Measurements from ENCODE around the gene CD300LD.

GRCh38 chr17:74616696-74617095, 24.6 kb upstream of the CD300LD start:
- TF ChIP-seq, protein P1, sequence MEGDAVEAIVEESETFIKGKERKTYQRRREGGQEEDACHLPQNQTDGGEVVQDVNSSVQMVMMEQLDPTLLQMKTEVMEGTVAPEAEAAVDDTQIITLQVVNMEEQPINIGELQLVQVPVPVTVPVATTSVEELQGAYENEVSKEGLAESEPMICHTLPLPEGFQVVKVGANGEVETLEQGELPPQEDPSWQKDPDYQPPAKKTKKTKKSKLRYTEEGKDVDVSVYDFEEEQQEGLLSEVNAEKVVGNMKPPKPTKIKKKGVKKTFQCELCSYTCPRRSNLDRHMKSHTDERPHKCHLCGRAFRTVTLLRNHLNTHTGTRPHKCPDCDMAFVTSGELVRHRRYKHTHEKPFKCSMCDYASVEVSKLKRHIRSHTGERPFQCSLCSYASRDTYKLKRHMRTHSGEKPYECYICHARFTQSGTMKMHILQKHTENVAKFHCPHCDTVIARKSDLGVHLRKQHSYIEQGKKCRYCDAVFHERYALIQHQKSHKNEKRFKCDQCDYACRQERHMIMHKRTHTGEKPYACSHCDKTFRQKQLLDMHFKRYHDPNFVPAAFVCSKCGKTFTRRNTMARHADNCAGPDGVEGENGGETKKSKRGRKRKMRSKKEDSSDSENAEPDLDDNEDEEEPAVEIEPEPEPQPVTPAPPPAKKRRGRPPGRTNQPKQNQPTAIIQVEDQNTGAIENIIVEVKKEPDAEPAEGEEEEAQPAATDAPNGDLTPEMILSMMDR (conservative IDR thresholded peaks at IDR 0.05; ENCODE audit: low read length) = no peak
- TF ChIP-seq EZH2phosphoT487 (IDR thresholded peaks at IDR 0.05; ENCODE audit: borderline replicate concordance, low read depth, low read length) = no peak

Data from OCI-LY7 (cell line).